ENCODE results near the gene NR3C1. TPM values are rescaled to one million over a fixed set of nuclear protein-coding genes. Genes with fewer than 3 reads are reported as not detected.
"Not testable (repeated sequence)": the region's sequence is repeated elsewhere in the genome, so short reads cannot be mapped to it uniquely, and the experiment has no call there.

Gene NR3C1
- polyA plus RNA-seq, 1 donor (not counting 4 experiments of a cell fraction or from before 2014, with no cell fraction given) = 30.7 TPM

DNA sequence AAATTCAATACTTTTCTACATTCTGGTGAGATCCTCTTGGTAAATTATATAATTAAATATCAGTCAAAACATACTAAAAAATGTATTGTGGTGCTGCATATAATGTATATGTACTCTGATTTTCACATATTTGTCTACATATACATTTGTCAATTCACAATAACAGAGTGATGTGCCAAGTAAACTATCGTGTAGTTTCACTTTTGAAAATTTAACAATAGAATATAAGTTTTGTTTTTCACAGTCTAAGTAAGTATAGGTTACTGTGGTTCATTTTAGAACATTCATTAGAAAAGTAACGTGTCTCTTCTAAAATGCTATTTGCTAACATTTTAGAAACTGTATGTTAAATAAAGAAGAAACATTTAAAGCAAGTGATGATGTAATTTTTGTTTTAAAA is 73.6 kb downstream of the NR3C1 start:
- Histone ChIP-seq H3K79me2 (ENCODE audit: control insufficient read depth, insufficient read depth, low read length) (peaks cover 74% of the 10 kb centered on the region), H3K9ac (ENCODE audit: control insufficient read depth, extremely low read depth, insufficient read depth, low read length) (no peak overlapping the region)

GRCh38 chr5:143328589-143329220 is 74.8 kb downstream of the NR3C1 start:
- no peak overlapping the region for H3K4me2 ChIP-seq (ENCODE audit: control insufficient read depth, extremely low read depth, insufficient read depth, low read depth, low read length)
- no peaks in the 10 kb centered on the region for H4K20me1 ChIP-seq (ENCODE audit: control insufficient read depth, extremely low read depth, insufficient read depth, low read length)
- H3K36me3 ChIP-seq (ENCODE audit: control insufficient read depth in 2 of 2, extremely low read depth in 1 of 2, insufficient read depth in 2 of 2, low read length in 2 of 2) = no peaks in the 10 kb centered on the region
- no peaks in the 10 kb centered on the region for H3K4me1 ChIP-seq (ENCODE audit: control insufficient read depth, extremely low read depth, insufficient read depth, low read length)
- FAIRE-seq = no peak
- no peak overlapping the region for H2AFZ ChIP-seq (ENCODE audit: control insufficient read depth, low read length)
- H3K9ac ChIP-seq (ENCODE audit: control insufficient read depth, extremely low read depth, insufficient read depth, low read length) = no peak overlapping the region
- DNase-seq (ENCODE audit: low read depth, low spot score) = no peak
- no peaks in the 10 kb centered on the region for H3K27me3 ChIP-seq (ENCODE audit: control insufficient read depth, extremely low read depth, insufficient read depth, low read length)
- H3K9me1 ChIP-seq (ENCODE audit: control insufficient read depth, extremely low read depth, insufficient read depth, low read length) = no peaks in the 10 kb centered on the region
- peaks cover 83% of the 10 kb centered on the region for H3K79me2 ChIP-seq (ENCODE audit: control insufficient read depth, insufficient read depth, low read length)
- H3K9me3 ChIP-seq (ENCODE audit: control insufficient read depth, low read depth, low read length) = no peaks in the 10 kb centered on the region
- H3K27ac ChIP-seq (ENCODE audit: control insufficient read depth, insufficient read depth, low read length) = no peak overlapping the region
- no peak for TF ChIP-seq EZH2 (IDR thresholded peaks at IDR 0.05; ENCODE audit: low read length)
- TF ChIP-seq, protein P1, sequence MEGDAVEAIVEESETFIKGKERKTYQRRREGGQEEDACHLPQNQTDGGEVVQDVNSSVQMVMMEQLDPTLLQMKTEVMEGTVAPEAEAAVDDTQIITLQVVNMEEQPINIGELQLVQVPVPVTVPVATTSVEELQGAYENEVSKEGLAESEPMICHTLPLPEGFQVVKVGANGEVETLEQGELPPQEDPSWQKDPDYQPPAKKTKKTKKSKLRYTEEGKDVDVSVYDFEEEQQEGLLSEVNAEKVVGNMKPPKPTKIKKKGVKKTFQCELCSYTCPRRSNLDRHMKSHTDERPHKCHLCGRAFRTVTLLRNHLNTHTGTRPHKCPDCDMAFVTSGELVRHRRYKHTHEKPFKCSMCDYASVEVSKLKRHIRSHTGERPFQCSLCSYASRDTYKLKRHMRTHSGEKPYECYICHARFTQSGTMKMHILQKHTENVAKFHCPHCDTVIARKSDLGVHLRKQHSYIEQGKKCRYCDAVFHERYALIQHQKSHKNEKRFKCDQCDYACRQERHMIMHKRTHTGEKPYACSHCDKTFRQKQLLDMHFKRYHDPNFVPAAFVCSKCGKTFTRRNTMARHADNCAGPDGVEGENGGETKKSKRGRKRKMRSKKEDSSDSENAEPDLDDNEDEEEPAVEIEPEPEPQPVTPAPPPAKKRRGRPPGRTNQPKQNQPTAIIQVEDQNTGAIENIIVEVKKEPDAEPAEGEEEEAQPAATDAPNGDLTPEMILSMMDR (optimal IDR thresholded peaks at IDR 0.05 in 1 of 3, IDR thresholded peaks at IDR 0.05 in 1 of 3, conservative IDR thresholded peaks at IDR 0.05 in 1 of 3; ENCODE audit: extremely low read depth in 1 of 3, insufficient read depth in 2 of 3, low read length in 3 of 3) = no peak
- no peak overlapping the region for H3K4me3 ChIP-seq (ENCODE audit: control insufficient read depth in 2 of 3, extremely low read depth in 1 of 3, insufficient read depth in 2 of 3, low read depth in 1 of 3, low read length in 3 of 3)
- dilution Hi-C loops (cut with MboI; ENCODE audit: extremely low pct_ligation_motif_present, low sequenced_read_pairs) = no loop called here

More for the DNA sequence above, 73.6 kb downstream of the NR3C1 start:
- TF ChIP-seq, protein P1 (optimal IDR thresholded peaks at IDR 0.05 in 1 of 3, IDR thresholded peaks at IDR 0.05 in 1 of 3, conservative IDR thresholded peaks at IDR 0.05 in 1 of 3; ENCODE audit: extremely low read depth in 1 of 3, insufficient read depth in 2 of 3, low read length in 3 of 3) = no peak
- no peak for TF ChIP-seq EZH2 (IDR thresholded peaks at IDR 0.05; ENCODE audit: low read length)
- H2AFZ ChIP-seq (ENCODE audit: control insufficient read depth, low read length) = no peak overlapping the region
- no peaks in the 10 kb centered on the region for H3K9me3 ChIP-seq (ENCODE audit: control insufficient read depth, low read depth, low read length)
- H3K27ac ChIP-seq (ENCODE audit: control insufficient read depth, insufficient read depth, low read length) = no peak overlapping the region
- H3K36me3 ChIP-seq (ENCODE audit: control insufficient read depth in 2 of 2, extremely low read depth in 1 of 2, insufficient read depth in 2 of 2, low read length in 2 of 2) = no peaks in the 10 kb centered on the region
- no peaks in the 10 kb centered on the region for H3K9me1 ChIP-seq (ENCODE audit: control insufficient read depth, extremely low read depth, insufficient read depth, low read length)
- no peaks in the 10 kb centered on the region for H3K4me1 ChIP-seq (ENCODE audit: control insufficient read depth, extremely low read depth, insufficient read depth, low read length)
- H3K4me2 ChIP-seq (ENCODE audit: control insufficient read depth, extremely low read depth, insufficient read depth, low read depth, low read length) = no peak overlapping the region
- H3K4me3 ChIP-seq (ENCODE audit: control insufficient read depth in 2 of 3, extremely low read depth in 1 of 3, insufficient read depth in 2 of 3, low read depth in 1 of 3, low read length in 3 of 3) = no peak overlapping the region
- H4K20me1 ChIP-seq (ENCODE audit: control insufficient read depth, extremely low read depth, insufficient read depth, low read length) = no peaks in the 10 kb centered on the region
- FAIRE-seq = no peak
- no peak for DNase-seq (ENCODE audit: low read depth, low spot score)
- H3K27me3 ChIP-seq (ENCODE audit: control insufficient read depth, extremely low read depth, insufficient read depth, low read length) = no peaks in the 10 kb centered on the region
- dilution Hi-C loops (cut with MboI; ENCODE audit: extremely low pct_ligation_motif_present, low sequenced_read_pairs) = no loop called here

DNA sequence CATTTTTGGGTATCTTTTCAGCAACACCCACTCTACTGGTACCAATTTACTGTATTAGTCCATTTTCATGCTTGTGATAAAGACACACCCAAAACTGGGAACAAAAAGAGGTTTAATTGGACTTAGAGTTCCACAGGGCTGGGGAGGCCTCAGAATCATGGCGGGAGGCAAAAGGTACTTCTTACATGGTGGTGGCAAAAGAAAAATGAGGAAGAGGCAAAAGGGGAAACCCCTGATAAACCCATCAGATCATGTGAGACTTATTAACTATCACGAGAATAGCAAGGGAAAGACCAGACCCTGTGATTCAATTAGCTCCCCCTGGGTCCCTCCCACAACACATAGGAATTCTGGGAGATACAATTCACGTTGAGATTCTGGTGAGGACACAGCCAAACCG is 78.4 kb downstream of the NR3C1 start:
- H3K27ac ChIP-seq (ENCODE audit: control insufficient read depth, insufficient read depth, low read length); H3K4me2 ChIP-seq (ENCODE audit: control insufficient read depth, extremely low read depth, insufficient read depth, low read depth, low read length); H2AFZ ChIP-seq (ENCODE audit: control insufficient read depth, low read length); H3K27me3 ChIP-seq (ENCODE audit: control insufficient read depth, extremely low read depth, insufficient read depth, low read length); H3K9me3 ChIP-seq (ENCODE audit: control insufficient read depth, low read depth, low read length); H3K9ac ChIP-seq (ENCODE audit: control insufficient read depth, extremely low read depth, insufficient read depth, low read length); H4K20me1 ChIP-seq (ENCODE audit: control insufficient read depth, extremely low read depth, insufficient read depth, low read length); H3K36me3 ChIP-seq (ENCODE audit: control insufficient read depth in 2 of 2, extremely low read depth in 1 of 2, insufficient read depth in 2 of 2, low read length in 2 of 2); dilution Hi-C loops (cut with MboI; ENCODE audit: extremely low pct_ligation_motif_present, low sequenced_read_pairs); H3K9me1 ChIP-seq (ENCODE audit: control insufficient read depth, extremely low read depth, insufficient read depth, low read length); H3K4me1 ChIP-seq (ENCODE audit: control insufficient read depth, extremely low read depth, insufficient read depth, low read length); FAIRE-seq; H3K4me3 ChIP-seq (ENCODE audit: control insufficient read depth in 2 of 3, extremely low read depth in 1 of 3, insufficient read depth in 2 of 3, low read depth in 1 of 3, low read length in 3 of 3); DNase-seq (ENCODE audit: low read depth, low spot score): not testable (repeated sequence)
- H3K79me2 ChIP-seq (ENCODE audit: control insufficient read depth, insufficient read depth, low read length) = peaks cover 85% of the 10 kb centered on the region

Measured in keratinocyte (primary cell).